Right atrium auricular region (tissue), 2 donors: ENCODE measurements around the gene SVOPL. TPM values are rescaled to one million over a fixed set of nuclear protein-coding genes. Genes with fewer than 3 reads are reported as not detected.

Experiments used
- DNase-seq: peaks from one replicate; pipeline ENCODE4 v3.0.0-alpha.2; 2019; ENCODE audit warnings: low spot score
- H3K27ac ChIP-seq, 2 donors: fragments of 200-600 bp; sonication (generic); 1 replicate in 1 of 2; 2 replicates in 1 of 2; pipeline ENCODE4 v1.5.1; 2016 to 2019
- H3K27me3 ChIP-seq, 2 donors: fragments of 200-600 bp; sonication (generic); one replicate each; pipeline versions ENCODE4 v1.5.1 to v1.6.0; 2017 to 2019
- H3K36me3 ChIP-seq: fragments of 200-600 bp; sonication (generic); one replicate; pipeline ENCODE4 v1.5.1; 2016
- H3K4me1 ChIP-seq, 2 donors: fragments of 200-600 bp; sonication (generic); one replicate each; pipeline versions ENCODE4 v1.5.1 to v1.6.0; 2017 to 2019
- H3K4me3 ChIP-seq, 2 donors: fragments of 200-600 bp; sonication (generic); 1 replicate in 1 of 2; 2 replicates in 1 of 2; pipeline ENCODE4 v1.5.1; 2017 to 2019; ENCODE audit warnings: mild to moderate bottlenecking in 1 of 2, moderate library complexity in 1 of 2
- H3K9me3 ChIP-seq, 2 donors: fragments of 200-600 bp; sonication (generic); one replicate each; pipeline ENCODE4 v1.5.1; 2019
- total RNA-seq, 2 donors: library from RNA; depleted of rRNA; stranded (reverse); fragments of >200 nt; gene quantifications; one replicate each; pipeline ENCODE4 v1.1.0, GENCODE V29; 2016
- TF ChIP-seq, protein P1 (sequence below), 2 donors: fragments of 200-600 bp; sonication (generic); IDR thresholded peaks; one replicate each; pipeline ENCODE4 v1.5.1; 2019; ENCODE audit warnings: antibody characterized with exemption in 2 of 2

Gene SVOPL
- total RNA-seq, 2 donors from 2014 or later: not detected

- no peak overlapping the region for H3K27ac ChIP-seq
- H3K9me3 ChIP-seq: no peaks in the 10 kb centered on the region
- H3K36me3 ChIP-seq: no peaks in the 10 kb centered on the region
- no peak for DNase-seq
- H3K27me3 ChIP-seq: no peaks in the 10 kb centered on the region
- TF ChIP-seq, protein P1, sequence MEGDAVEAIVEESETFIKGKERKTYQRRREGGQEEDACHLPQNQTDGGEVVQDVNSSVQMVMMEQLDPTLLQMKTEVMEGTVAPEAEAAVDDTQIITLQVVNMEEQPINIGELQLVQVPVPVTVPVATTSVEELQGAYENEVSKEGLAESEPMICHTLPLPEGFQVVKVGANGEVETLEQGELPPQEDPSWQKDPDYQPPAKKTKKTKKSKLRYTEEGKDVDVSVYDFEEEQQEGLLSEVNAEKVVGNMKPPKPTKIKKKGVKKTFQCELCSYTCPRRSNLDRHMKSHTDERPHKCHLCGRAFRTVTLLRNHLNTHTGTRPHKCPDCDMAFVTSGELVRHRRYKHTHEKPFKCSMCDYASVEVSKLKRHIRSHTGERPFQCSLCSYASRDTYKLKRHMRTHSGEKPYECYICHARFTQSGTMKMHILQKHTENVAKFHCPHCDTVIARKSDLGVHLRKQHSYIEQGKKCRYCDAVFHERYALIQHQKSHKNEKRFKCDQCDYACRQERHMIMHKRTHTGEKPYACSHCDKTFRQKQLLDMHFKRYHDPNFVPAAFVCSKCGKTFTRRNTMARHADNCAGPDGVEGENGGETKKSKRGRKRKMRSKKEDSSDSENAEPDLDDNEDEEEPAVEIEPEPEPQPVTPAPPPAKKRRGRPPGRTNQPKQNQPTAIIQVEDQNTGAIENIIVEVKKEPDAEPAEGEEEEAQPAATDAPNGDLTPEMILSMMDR (IDR thresholded peaks at IDR 0.05): no peak
- H3K4me3 ChIP-seq: no peak overlapping the region
- H3K4me1 ChIP-seq: no peaks in the 10 kb centered on the region
Measured at GRCh38 chr7:138608275-138608674, 92.9 kb downstream of the SVOPL start.

- Histone ChIP-seq H3K27me3 (no peaks in the 10 kb centered on the region), H3K36me3 (no peaks in the 10 kb centered on the region), H3K4me3 (no peak overlapping the region), H3K9me3 (no peaks in the 10 kb centered on the region), H3K27ac (no peak overlapping the region), H3K4me1 (no peaks in the 10 kb centered on the region)
- DNase-seq: no peak
- TF ChIP-seq, protein P1 (IDR thresholded peaks at IDR 0.05): no peak
Measured at GRCh38 chr7:138607216-138608126, 93.7 kb downstream of the SVOPL start.

DNA sequence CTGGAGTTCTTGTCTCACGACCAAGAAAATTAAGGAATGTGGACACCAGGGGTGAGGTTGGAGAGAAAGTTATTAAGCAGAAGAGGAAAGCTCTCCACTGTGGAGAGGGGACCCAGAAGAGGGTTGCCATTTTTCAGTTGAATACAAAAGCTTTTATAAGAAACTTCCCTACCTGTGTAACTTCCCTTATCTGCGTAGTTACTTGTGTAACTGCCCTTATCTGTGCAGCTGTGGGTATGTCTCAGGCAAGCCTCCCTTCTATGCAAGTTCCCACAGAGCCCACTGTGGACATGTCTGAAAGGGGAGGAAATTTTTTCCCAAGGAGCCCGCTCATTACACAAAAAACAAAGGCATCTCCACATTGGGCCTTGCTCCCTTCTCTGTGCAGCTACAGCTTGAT is 94.9 kb downstream of the SVOPL start:
- H3K9me3 ChIP-seq: no peaks in the 10 kb centered on the region
- no peak overlapping the region for H3K27ac ChIP-seq

GRCh38 chr7:138603549-138604318 is 97.4 kb downstream of the SVOPL start:
- TF ChIP-seq, protein P1 (IDR thresholded peaks at IDR 0.05): no peak
- Histone ChIP-seq H3K27me3 (no peaks in the 10 kb centered on the region), H3K27ac (no peak overlapping the region), H3K4me3 (no peak overlapping the region), H3K36me3 (no peaks in the 10 kb centered on the region), H3K4me1 (no peaks in the 10 kb centered on the region), H3K9me3 (no peaks in the 10 kb centered on the region)
- DNase-seq: no peak

More for the DNA sequence above, 94.9 kb downstream of the SVOPL start:
- no peaks in the 10 kb centered on the region for H3K27me3 ChIP-seq
- H3K4me3 ChIP-seq: no peak overlapping the region
- TF ChIP-seq, protein P1 (IDR thresholded peaks at IDR 0.05): no peak
- no peak for DNase-seq
- H3K36me3 ChIP-seq: no peaks in the 10 kb centered on the region
- no peaks in the 10 kb centered on the region for H3K4me1 ChIP-seq

DNA sequence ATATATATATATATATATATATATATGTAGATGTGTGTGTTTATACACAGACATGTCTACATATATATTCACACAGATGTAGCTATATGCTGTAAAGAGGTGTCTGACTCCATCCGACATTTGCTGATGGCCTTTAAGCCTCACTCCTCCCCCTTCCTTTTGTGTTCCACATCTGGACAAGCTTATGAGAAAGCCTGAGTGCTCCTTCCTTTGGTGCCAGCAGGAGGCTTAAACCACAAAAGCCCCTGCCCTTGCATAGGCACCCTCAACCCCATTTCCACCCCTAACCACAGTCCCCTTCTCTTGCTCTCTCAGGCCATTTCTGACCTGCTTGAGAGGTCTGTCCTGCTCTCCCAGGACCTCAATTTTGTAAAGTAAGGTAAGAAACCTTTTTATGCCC is 98.7 kb downstream of the SVOPL start:
- Histone ChIP-seq H3K4me3 (no peak overlapping the region), H3K27me3 (no peaks in the 10 kb centered on the region)
- TF ChIP-seq, protein P1 (IDR thresholded peaks at IDR 0.05): no peak

More for the DNA sequence above, 98.7 kb downstream of the SVOPL start:
- no peak for DNase-seq
- H3K4me1 ChIP-seq: no peaks in the 10 kb centered on the region
- no peaks in the 10 kb centered on the region for H3K9me3 ChIP-seq
- no peak overlapping the region for H3K27ac ChIP-seq
- no peaks in the 10 kb centered on the region for H3K36me3 ChIP-seq
